C4-2B (cell line): ENCODE measurements around the gene AUH.

Experiments used
- ZFX ChIP-seq: fragments of 450-650 bp; IDR thresholded peaks from 2 replicates; pipeline ENCODE4 v1.6.1; 2017
- TF ChIP-seq, protein P1 (sequence below): fragments of 450-650 bp; conservative IDR thresholded peaks from 2 replicates; pipeline ENCODE4 v1.5.1; 2017; ENCODE audit warnings: mild to moderate bottlenecking

DNA sequence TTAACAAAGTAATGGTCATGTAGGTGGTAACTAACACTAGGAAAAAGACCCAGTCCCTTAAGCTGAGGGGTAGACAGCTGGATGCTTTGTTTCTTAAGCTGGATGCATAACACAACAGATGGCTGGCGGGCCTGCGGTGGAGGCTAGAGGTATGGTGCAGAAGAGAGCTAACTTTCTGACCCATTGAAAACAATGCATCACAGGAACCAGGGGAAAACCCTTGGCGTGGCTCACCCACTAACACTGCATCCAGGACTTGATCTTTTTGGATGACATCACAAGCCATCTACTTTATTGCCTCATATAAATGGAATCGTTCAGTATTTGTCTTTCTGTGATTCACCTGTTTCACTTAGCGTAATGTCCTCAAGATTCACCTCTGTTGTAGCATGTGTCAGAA lies 138.7 kb downstream of the AUH start:
- TF ChIP-seq, protein P1, sequence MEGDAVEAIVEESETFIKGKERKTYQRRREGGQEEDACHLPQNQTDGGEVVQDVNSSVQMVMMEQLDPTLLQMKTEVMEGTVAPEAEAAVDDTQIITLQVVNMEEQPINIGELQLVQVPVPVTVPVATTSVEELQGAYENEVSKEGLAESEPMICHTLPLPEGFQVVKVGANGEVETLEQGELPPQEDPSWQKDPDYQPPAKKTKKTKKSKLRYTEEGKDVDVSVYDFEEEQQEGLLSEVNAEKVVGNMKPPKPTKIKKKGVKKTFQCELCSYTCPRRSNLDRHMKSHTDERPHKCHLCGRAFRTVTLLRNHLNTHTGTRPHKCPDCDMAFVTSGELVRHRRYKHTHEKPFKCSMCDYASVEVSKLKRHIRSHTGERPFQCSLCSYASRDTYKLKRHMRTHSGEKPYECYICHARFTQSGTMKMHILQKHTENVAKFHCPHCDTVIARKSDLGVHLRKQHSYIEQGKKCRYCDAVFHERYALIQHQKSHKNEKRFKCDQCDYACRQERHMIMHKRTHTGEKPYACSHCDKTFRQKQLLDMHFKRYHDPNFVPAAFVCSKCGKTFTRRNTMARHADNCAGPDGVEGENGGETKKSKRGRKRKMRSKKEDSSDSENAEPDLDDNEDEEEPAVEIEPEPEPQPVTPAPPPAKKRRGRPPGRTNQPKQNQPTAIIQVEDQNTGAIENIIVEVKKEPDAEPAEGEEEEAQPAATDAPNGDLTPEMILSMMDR = no peak
- no peak for TF ChIP-seq ZFX
